ENCODE measurements around the gene SLC25A12. TPM values are rescaled to one million over a fixed set of nuclear protein-coding genes. Genes with fewer than 3 reads are reported as not detected.

The SLC25A12 gene
- total and polyA plus RNA-seq, 12 donors = 9.2 to 26.0 (median 21.0) TPM

DNA sequence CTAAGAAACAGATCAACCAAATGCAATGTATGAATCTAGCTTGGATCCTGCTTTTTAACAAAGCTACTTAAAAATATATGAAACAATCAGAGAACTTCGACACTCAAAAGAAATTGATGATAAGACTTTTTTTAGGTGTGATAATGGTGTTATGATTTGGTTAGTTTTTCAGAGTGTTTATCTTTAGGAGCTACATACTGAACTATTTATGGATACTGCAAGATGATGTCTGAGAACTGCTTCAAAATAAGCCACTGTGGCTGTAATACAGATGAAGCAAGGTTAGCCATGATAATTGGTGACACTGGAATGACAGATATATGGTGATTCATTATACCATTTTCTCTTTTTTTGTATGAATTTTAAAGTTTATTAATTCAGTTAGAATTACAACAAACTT is 14.2 kb downstream of the SLC25A12 start:
- TF ChIP-seq, protein P1, sequence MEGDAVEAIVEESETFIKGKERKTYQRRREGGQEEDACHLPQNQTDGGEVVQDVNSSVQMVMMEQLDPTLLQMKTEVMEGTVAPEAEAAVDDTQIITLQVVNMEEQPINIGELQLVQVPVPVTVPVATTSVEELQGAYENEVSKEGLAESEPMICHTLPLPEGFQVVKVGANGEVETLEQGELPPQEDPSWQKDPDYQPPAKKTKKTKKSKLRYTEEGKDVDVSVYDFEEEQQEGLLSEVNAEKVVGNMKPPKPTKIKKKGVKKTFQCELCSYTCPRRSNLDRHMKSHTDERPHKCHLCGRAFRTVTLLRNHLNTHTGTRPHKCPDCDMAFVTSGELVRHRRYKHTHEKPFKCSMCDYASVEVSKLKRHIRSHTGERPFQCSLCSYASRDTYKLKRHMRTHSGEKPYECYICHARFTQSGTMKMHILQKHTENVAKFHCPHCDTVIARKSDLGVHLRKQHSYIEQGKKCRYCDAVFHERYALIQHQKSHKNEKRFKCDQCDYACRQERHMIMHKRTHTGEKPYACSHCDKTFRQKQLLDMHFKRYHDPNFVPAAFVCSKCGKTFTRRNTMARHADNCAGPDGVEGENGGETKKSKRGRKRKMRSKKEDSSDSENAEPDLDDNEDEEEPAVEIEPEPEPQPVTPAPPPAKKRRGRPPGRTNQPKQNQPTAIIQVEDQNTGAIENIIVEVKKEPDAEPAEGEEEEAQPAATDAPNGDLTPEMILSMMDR (IDR thresholded peaks at IDR 0.05) = no peak
- no peak for TF ChIP-seq POLR2A (IDR thresholded peaks at IDR 0.05)
- Histone ChIP-seq H3K27me3 (no peaks in the 10 kb centered on the region), H3K4me3 (no peak overlapping the region), H3K36me3 (replicated peaks in 1 of 2) (no peaks in the 10 kb centered on the region), H3K9me3 (replicated peaks in 1 of 3) (no peaks in the 10 kb centered on the region), H3K27ac (no peak overlapping the region), H3K4me1 (replicated peaks in 1 of 2) (peaks cover 6 to 17% of the 10 kb centered on the region in 2 donors)
- WGBS, 4 donors = 70 to 94% (median 91%) methylated on average over 1 of the region's 1 CpG
- DNase-seq = no peak
- intact Hi-C loops (cut with DNase I) = no loop called here

DNA sequence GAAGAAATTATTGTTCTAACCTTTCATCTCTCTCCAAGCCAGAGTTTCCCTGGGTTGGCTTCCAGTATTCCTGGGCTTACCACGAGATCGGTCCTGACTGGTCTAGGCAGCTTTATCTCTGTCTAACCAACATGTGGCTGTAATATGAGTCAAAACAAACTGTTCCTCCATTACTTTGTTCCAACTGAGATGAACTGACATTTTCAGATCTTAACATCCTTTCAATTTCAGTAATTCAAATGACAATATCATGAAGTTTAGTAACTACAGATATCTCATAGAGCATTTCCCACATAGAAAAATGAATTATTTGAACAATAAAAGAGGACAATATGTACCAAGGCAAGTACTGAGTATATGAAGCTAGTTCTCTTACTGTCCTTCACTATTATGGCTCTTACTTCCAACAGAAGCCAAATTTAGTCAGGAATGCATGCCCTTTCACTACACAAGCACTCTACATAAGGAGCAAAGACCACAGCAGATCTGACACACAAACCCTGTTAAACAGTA is 15.5 kb downstream of the SLC25A12 start:
- no peaks in the 10 kb centered on the region for H3K9me3 ChIP-seq (replicated peaks in 1 of 3)
- no peak overlapping the region for H3K4me3 ChIP-seq
- intact Hi-C loops (cut with DNase I) = no loop called here
- 10 to 31% (median 19%) methylated on average over 2 of the region's 2 CpGs for WGBS, 4 donors
- TF ChIP-seq, protein P1 (IDR thresholded peaks at IDR 0.05) = no peak
- no peak for TF ChIP-seq POLR2A (IDR thresholded peaks at IDR 0.05)
- H3K36me3 ChIP-seq (replicated peaks in 1 of 2) = no peaks in the 10 kb centered on the region
- peaks cover 6 to 17% of the 10 kb centered on the region in 2 donors for H3K4me1 ChIP-seq (replicated peaks in 1 of 2)
- DNase-seq = peak in 5 of 7 donors; percentile 35 to 70 (median 38)
- no peaks in the 10 kb centered on the region for H3K27me3 ChIP-seq
- peak overlapping the region in 2 of 5 donors; percentile 18 to 51 for H3K27ac ChIP-seq

DNA sequence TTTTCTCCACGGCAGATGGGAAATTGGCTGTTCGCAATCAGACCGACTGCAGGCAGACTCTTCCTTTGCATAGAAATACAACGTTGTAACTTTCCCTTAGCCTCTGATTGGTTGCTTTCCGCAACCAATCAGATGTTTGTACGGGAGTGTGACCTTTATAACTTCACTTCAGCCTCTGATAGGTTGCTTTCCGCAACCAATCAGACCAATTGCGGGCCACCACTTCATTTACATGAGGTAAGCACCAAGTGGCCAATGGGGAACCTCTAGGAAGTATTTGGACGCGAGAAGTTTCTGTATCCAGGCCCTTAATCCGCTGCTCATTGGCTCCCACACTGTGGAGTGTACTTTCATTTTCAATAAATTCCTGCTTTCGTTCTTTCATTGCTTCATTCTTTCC is 19.1 kb downstream of the SLC25A12 start:
- Histone ChIP-seq H3K36me3 (replicated peaks in 1 of 2) (no peaks in the 10 kb centered on the region), H3K4me1 (replicated peaks in 1 of 2) (peaks cover 6 to 17% of the 10 kb centered on the region in 2 donors), H3K4me3 (no peak overlapping the region), H3K27ac (no peak overlapping the region), H3K9me3 (replicated peaks in 1 of 3) (no peaks in the 10 kb centered on the region), H3K27me3 (no peaks in the 10 kb centered on the region)
- DNase-seq = no peak
- WGBS, 4 donors = 87 to 90% (median 90%) methylated on average over 12 of the region's 12 CpGs
- TF ChIP-seq POLR2A (IDR thresholded peaks at IDR 0.05) = no peak
- TF ChIP-seq, protein P1 (IDR thresholded peaks at IDR 0.05) = no peak
- intact Hi-C loops (cut with DNase I) = no loop called here

DNA sequence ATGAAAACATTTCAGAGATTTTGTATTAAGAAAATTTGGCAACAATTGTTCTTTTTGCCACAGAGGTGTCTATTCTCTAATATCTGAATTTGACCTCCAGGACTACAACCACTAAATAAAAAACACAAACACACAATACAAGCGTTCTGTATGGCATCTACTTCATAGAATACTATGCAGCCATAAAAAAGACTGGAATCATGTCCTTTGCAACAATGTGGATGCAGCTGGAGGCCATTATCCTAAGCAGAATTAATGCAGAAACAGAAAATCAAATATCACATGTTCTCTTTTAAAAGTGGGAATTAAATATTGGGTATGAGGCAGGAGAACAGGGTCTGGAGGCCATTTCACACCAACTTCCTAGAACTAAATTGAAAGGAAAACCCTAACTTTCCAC is 19.5 kb downstream of the SLC25A12 start:
- Histone ChIP-seq H3K27ac (no peak overlapping the region), H3K36me3 (replicated peaks in 1 of 2) (no peaks in the 10 kb centered on the region), H3K4me1 (replicated peaks in 1 of 2) (peaks cover 6 to 17% of the 10 kb centered on the region in 2 donors), H3K4me3 (no peak overlapping the region), H3K27me3 (no peaks in the 10 kb centered on the region), H3K9me3 (replicated peaks in 1 of 3) (no peaks in the 10 kb centered on the region)
- intact Hi-C loops (cut with DNase I) = no loop called here
- no peak for DNase-seq
- WGBS, 4 donors = 100% methylated on average over 1 of the region's 1 CpG
- TF ChIP-seq POLR2A (IDR thresholded peaks at IDR 0.05) = no peak
- TF ChIP-seq, protein P1 (IDR thresholded peaks at IDR 0.05) = no peak

Measured in adrenal gland (tissue), 12 donors.